Mesenteric fat pad (tissue), 1 donor: ENCODE data around the gene SLC38A4. TPM values are rescaled to one million over a fixed set of nuclear protein-coding genes. Genes with fewer than 3 reads are reported as not detected.
"Not testable (repeated sequence)": the region's sequence is repeated elsewhere in the genome, so short reads cannot be mapped to it uniquely, and the experiment has no call there.

Source experiments
- DNase-seq: peaks from one replicate; pipeline ENCODE4 v3.0.0-alpha.2; 2020; ENCODE audit warnings: low spot score
- total RNA-seq: library from RNA; stranded (reverse); fragmentation: NEBNext Ultra II Directional; extraction: Animal tissue kit (Norgen Biotek cat#: 25700); gene quantifications from one replicate; pipeline ENCODE4 v1.2.1, GENCODE V29; 2021
- donor health status: DM: yes; HTN: yes; CAD: no.

Gene SLC38A4
- total RNA-seq, 1 donor from 2014 or later, result 0.45 TPM

DNA sequence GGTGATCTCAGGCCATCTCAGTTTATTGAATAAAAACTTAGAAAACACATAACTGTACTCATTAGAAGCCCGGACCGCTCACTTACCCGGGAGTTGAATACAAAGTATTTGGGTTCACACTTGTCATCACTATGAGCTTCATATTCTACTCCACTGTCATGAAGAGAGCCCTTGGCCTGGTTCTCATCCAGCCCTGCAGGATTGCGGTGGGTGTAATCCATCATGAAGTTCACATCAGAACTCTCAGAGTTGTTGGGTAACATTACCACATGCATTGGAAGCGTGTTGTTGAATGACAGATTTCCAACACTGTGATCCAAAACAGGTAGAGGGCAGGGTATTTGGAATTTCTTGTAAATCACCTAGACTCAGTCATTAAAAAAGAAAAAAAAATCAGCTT lies 47.4 kb downstream of the SLC38A4 start:
- no peak for DNase-seq

DNA sequence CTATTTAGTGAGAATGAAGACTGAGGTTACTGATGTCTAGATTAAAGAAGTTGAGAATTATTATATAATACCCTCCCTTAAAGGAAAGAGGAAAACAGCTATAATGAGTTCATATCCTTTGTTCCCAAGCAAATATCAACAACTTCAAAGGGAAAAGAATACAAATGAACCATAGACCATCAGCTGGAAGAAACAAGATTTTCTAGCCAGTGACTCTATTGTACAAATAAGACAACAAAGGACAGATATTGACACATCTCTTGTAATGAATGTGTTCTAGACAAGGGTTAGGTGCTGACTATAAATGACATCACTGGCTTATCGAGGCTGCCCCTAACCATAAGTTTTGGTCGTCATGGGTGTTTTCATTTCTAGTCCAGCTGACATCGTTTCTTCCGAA lies 48.2 kb downstream of the SLC38A4 start:
- no peak for DNase-seq

DNA sequence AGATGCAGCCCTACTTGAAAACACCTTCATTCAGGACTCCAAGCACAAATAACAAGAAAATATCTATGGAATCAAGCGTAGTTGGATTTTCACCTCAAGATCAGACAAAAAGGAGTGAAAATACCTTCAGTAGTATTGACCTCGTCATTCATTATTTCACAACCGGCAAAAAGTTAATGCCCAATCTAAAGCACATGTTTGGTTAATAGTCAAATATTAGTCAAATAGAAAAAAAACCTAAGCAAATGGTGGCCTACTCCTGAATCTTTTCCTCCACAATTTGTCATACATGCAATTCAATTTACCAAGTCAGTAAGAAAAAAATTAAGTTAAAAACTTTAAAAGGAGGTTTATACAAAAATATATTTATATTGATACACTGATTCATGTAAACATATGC lies 50.0 kb downstream of the SLC38A4 start:
- no peak for DNase-seq

DNA sequence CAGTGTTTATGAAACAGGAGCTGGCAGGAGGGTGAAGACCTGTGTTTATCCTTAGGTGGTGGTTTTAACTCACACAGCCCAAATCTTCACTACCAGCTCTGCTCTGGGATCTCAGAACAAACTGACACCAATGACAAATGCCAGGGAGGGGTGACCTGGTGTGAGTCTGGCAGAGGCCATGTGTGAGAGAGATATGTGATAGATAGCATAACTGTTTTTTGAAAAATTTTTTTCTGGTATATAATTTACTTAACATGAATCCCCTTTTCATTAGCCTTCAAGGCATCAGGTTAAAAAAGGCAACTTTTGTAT lies 51.5 kb downstream of the SLC38A4 start:
- no peak for DNase-seq

DNA sequence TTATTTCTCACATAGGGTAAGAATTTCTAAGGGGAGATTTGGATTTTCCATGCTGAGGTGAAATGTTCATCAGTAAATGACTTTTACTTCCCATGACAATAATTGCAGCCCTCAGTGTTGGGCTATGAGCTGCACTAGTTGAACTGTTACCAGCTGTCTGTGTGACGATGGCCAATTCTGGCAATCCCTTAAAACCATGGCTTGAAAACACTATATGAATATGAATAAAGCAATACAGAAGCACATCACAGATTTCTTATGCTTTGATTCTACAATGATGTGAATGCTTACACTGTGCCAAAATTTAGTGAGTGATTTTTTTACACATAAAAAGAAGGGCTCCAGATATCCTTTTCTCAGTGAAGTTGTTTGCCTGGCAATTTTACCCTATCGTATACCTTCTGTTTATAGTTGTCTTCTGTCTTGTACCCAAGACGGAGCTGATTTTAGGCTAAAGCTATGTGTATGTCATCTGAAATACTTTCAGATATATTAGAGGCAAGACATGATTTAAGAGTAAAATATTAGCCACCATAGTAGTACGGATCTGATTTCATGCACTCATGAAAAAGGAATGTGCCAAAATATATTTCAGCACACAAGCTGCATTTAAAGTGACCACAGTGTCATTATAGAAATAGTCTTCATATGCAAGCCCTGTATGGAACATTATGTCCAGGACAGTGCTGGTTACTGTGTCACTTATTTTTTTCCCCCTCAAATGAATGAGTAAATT lies 52.0 kb downstream of the SLC38A4 start:
- no peak for DNase-seq

DNA sequence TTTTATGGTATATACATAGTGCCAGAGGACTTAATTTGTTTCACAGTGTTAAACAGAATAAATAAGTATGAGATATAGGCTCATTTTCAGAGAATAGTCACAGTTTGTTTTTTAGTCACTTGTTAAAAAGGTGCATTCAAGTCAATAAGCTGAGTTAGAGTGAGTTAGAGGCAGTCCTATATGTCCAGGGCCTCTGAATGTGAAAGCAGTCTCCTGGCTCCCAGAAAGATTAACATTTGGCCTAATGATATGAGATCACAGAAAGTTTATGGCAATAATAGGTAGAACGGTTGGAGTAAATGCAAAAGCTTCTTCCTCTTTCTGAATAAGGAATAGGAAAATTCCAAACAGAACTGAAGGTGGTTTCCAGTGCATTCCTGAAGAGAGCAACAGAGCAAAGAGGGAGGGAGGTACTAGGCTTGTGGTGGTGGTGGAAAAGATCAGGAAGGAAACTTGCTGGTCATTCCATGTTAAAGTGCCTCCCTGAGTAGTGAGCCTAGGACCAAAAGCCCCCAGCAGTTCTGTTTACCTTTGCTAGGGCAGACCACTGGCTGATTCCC lies 54.4 kb downstream of the SLC38A4 start:
- no peak for DNase-seq

DNA sequence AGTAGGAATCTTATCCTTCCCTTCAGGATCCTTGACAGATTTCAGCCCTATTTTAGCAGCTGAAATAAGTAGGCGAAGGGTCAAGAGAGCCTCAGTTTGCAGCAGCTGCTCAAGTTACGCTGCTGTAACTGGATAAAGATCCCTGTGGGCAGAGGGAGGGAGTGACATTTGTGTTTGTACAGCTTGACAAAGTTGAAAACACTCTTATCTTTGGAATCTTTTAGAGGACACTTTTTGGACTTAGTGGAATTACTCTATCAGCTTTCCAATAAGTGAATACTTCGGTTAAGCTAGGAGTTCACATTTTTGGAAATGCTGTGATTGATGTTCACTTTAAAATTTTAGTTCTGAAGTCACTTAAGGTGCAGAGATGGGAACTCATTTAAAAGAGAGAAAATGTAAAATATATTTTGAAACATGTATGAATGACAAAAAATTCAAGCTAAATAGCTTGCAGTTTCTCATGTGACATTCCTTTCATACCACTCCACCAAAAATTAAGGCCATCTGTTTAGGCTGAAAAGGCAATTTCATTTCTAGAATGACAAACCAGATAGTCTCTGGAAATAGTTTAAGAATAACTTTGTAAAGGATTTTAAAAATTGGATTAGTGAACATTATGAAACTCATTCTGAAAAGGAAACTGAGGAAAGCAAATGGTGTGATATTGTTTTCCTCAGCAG lies 55.2 kb downstream of the SLC38A4 start:
- DNase-seq, result no peak

DNA sequence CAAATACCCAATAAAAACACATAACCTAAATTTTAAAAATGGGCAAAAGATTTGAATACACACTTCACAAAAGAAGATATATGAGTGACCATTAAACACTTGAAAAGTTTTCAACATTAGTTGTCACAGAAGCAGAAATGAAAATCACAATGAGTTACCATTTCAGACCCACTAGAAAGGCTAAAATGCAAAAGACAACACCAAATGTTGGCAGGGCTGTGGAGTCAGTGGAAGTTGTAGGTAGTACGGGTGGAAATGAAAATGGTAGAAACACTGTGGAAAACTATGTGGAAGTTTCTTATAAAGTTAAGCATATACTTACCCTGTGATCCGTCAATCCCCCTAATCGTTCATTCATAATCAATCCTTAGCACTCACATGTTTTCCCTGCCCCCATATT lies 61.8 kb downstream of the SLC38A4 start:
- DNase-seq, result no peak

DNA sequence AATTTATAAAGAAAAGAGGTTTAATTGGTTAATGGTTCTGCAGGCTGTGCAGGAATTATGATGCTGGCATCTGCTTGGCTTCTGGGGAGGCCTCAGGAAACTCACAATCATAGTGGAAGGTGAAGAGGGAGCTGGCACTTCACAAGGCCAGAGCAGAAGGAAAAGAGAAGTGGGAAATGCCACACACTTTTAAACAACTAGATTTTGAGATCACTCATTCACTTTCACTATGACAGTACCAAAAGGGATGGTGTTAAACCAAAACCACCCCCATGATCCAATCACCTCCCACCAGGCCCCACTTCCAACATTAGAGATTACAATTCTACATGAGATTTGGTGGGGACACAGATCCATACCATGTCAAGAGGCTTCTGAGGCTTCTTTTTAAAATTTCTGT lies 62.6 kb downstream of the SLC38A4 start:
- DNase-seq, result no peak

DNA sequence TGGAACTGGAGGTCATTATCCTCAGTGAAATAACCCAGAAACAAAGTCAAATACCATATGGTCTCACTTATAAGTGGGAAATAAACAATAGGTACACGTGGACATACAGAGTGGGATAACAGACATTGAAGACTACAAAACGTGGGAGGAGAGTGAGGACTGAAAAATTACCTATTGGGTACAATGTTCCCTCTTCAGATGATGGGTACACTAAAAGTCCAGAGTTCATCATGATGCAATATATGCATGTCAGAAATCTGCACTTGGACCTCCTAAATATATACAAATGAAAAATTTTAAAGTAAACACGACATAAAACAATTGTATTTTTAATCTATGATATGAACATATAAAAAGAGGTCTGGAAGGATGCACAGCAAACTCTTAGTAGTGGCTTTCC lies 71.2 kb downstream of the SLC38A4 start:
- DNase-seq, result no peak

DNA sequence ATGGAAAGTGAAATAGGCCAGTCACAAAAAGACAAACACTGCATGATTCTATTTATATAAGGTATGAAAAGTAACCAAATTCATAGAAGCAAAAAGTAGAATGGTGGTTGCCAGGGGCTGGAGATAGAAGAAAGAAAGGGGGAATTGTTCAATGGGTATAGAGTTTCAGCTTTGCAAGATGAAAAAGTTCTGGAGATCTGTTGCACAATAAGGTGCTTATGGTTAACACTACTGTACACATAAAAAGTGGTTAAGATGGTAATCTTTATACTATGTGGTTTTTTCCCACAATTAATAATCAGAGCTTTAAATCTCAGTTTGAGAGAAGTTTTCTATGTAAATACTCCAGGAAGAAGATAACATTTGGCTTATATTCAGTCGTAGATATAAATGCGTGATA lies 73.4 kb downstream of the SLC38A4 start:
- DNase-seq, result no peak

DNA sequence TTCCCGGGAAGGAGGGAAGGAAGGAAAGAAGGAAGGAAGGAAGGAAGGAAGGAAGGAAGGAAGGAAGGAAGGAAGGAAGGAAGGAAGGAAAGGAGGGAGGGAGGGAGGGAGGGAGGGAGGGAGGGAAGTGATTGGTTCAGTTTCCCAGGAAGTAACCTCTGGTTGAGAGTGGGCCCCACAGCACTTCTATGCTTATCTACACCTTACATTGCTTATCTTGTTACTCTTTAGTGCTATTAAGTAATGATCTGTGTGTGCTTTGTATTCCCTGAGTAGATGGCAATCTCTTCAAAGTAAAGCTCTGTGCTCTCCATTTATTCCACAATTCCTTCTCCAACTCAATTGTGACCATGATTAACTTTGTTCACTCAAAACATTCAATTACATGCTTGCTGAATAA lies 74.6 kb downstream of the SLC38A4 start:
- DNase-seq, result no peak

DNA sequence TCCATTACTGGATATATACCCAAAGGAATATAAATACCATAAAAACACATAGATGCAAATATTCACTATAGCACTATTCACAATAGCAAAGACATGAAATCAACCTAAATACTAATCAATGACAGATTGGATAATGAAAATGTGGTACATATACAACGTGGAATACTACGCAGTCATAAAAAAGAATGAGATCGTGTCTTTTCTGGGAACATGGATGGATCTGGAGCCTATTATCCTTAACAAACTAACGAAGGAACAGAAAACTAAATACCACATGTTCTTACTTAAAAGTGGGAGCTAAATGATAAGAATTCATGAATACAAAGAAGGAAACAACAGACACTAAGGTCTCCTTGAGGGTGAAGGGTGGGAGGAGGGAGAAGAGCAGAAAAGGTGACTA lies 76.5 kb downstream of the SLC38A4 start:
- DNase-seq, result no peak

DNA sequence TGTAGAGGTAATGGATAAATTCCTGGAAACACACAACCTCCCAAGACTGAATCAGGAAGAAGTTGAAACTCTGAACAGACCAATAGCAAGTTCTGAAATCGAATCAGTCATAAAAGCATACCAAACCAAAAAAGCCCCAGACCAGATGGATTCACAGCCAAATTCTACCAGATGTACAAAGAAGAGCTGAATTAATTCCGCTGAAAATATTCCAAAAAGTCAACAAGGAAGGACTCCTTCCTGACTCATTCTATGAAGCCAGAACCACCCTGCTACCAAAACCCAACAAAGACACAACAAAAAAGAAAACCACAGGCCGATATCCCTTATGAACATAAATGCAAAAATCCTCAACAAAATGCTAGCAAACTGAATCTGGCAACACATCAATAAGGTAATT lies 81.5 kb downstream of the SLC38A4 start:
- DNase-seq, result no peak

DNA sequence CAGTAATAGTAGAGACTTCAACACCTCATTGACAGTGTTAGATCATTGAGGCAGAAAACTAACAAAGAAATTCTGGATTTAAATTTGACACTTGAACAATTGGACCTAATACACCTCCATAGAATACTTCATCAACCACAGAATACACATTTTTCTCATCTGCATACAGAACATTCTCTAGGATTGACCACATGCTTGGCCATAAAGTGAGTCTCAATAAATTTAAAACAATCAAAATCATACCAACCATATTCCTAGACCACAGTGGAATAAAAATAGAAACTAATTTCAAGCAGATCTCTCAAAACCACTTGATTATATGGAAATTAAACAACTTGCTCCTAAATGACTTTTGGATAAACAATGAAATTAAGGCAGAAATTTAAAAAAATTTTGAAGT lies 82.3 kb downstream of the SLC38A4 start:
- DNase-seq, result no peak

DNA sequence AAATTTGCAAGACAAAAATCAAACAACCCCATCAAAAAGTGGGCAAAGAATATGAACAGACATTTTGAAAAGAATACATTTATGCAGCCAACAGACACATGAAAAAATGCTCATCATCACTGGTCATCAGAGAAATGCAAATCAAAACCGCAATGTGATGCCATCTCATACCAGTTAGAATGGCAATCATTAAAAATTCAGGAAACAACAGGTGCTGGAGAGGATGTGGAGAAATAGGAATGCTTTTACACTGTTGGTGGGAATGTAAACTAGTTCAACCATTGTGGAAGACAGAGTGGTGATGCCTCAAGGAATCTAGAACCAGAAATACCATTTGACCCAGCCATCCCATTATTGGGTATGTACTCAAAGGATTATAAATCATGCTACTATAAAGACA lies 83.5 kb downstream of the SLC38A4 start:
- not testable (repeated sequence) for DNase-seq

DNA sequence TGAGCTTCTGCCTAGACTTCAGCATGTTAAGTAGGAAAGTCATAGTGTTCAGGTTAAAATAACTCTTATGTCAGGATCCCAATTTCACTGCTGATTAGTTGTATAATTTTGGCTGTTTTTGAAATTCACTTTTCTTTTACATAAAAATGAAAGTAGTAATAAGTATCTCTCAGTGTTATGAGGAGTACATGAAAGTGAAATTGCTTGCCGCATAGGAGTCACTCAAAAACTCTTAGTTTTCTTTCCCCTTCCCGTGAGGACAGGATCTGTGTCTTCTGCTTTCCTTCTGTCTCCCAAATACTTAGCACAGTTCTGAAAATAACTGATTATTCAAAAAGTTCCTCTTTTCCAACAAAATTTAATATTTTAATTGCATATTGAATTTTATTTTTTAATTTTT lies 100.5 kb downstream of the SLC38A4 start:
- DNase-seq, result no peak

DNA sequence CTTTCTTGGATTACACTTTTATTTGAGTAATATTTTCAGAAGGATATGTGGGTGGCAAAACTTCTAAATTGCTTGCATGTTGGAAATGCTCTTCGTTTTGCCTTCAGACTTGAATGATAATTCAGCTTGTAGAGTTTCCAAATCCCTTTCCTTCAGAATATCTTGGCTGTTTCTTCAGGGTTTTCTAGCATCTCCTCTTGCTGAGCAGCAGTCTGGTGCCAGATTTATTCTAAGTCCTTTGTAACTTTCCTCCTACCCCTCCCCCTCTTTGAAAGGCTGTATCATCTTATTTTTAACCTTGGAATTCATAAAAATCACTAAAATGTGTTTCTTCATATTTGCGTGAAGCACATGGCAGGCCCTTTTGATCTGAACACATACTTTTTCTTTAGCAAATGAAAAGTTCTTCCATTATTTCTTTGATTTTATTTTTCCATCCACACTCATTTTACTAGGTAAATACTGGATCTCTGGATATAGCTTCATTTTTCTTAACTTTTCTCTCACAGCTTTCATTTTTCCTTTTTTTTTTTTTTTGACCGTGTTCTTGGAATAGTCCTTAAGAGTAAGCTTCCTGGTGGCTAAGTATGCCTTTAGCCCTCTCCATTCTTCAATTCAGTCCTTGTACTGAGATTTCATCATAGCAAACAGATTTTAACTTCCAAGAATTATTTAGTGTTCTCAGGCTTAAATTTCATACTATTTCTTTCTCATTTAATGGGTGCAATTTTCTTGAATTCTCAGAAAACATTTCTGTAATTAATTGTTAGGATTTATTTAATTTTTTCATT lies 102.0 kb downstream of the SLC38A4 start:
- no peak for DNase-seq

DNA sequence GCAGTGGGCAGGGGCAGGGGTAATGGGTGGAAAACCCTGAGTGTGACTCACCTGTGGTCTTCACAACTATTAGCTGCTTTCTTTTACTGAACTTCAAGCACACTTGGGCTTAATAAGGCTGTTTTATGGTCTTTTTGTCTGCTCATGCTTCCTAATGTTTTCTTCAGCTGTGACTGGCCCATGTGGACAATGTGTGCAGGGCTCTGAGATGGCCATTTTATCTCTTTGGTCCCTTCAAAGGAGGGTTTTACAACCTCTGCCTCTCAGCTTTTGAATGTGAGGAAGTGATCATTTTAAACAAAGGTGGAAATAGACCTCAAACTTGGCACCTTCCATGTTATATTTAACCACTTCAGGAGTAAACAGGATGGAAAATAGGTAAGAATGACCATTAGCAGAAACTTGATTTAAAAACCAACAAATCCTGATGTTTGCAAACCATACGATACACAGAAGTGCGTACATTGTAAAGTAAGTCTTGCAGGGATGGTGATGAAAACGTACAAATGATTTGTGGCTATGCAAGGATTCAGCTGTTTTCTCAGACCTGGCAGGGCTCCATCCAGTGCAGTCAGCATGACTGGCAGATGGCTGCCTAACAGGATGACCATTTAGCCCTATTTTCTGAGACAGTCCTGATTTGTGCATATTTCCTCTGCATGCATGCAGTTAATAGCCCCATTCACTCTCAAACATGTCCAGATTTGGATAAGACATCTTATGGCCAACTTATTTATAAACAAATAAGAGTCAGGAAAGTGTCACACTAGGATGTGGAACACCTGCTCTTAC lies 103.2 kb downstream of the SLC38A4 start:
- no peak for DNase-seq

DNA sequence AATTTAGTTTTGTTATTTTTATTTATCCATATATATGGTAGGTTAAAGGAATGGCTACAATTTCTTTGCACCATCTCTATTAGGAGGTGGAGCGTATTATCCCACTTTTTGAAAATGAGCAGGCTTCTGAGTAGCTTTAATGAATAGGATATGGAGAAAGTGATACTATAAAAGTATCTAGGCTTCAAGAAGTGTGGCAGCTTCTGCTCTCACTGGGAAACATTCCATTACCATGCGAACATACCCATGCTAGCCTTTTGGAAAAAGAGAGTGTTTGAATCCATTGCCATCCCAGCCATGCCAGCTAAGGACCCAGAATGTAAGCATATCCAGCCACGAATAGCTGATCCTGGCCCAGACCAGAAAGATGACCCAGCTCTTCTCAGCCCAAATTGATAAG lies 107.3 kb downstream of the SLC38A4 start:
- DNase-seq, result no peak

DNA sequence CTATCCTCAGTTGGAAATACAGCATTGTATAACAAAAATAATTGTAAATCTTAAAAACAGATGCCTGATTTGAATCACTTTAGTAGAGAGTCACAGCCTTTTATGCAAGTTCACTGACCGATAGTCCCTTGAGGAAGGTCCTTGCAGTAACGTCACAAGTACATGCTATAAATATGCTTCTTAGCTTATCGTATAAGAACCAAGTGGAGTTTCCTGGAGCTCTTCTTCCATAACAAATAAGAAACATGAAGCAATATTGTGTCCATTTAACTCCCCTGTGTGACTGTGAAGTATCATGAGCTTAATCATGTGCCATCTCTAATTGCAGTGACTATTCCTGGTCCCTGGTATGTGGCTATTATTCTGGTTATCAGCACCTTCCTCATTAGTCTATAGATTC lies 107.9 kb downstream of the SLC38A4 start:
- no peak for DNase-seq
